Esophagus mucosa (tissue), 1 donor: ENCODE data around the gene REV1. TPM values are rescaled to one million over a fixed set of nuclear protein-coding genes. Genes with fewer than 3 reads are reported as not detected.
"Not testable (repeated sequence)": the region's sequence is repeated elsewhere in the genome, so short reads cannot be mapped to it uniquely, and the experiment has no call there.

Experiments used
- ATAC-seq: fragments of 200-7000 bp; cut with Tn5 transposase; one replicate; pipeline ENCODE4 v1.9.1; 2020
- total RNA-seq: library from RNA; stranded (reverse); gene quantifications from one replicate; pipeline ENCODE4 v1.2.4, GENCODE V29; 2023
- donor health status: DM: yes; HTN: yes; CAD: no.

Gene REV1
- total RNA-seq, 1 donor from 2014 or later, result 26.0 TPM

DNA sequence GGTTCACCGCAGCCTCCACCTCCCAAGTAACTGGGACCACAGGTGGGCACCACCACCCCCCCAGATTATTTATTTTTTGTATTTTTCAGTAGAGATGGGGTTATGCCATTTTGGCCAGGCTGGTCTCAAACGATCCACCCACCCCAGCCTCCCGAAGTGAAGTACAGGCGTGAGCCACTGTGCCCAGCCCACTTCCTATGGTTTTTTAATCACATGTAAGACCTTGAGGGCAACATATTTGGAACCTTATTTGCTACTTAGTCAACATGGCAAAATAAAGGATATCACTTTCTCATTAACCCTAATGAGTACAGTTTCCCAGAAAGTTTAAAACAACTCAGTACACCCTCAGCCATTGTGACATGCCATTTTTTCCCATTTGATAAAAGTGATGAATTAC is 88.0 kb downstream of the REV1 start:
- ATAC-seq, result no peak

- no peak for ATAC-seq
Observed at GRCh38 chr2:99399795-99400194, 90.0 kb downstream of the REV1 start.

DNA sequence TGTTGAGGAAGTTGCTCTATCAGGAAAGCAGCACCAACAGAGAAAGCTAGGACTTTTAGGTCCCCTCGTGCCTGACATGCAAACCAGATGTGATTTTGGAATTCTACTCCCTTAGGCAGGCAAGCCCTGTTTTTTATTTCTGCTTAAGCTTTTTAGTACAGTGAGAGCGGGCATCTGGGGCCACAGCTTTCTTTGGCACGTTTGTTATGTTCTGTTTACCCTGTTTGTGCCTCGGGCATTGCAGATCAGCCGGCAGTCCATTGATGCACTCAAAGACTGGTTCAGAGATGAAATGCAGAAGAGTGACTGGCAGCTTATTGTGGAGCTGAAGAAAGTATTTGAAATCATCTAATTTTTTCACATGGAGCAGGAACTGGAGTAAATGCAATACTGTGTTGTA is 90.8 kb downstream of the REV1 start:
- no peak for ATAC-seq

GRCh38 chr2:99398303-99398702 is 91.5 kb downstream of the REV1 start:
- no peak for ATAC-seq

GRCh38 chr2:99397266-99397920 is 92.4 kb downstream of the REV1 start:
- peak; percentile 33 for ATAC-seq

DNA sequence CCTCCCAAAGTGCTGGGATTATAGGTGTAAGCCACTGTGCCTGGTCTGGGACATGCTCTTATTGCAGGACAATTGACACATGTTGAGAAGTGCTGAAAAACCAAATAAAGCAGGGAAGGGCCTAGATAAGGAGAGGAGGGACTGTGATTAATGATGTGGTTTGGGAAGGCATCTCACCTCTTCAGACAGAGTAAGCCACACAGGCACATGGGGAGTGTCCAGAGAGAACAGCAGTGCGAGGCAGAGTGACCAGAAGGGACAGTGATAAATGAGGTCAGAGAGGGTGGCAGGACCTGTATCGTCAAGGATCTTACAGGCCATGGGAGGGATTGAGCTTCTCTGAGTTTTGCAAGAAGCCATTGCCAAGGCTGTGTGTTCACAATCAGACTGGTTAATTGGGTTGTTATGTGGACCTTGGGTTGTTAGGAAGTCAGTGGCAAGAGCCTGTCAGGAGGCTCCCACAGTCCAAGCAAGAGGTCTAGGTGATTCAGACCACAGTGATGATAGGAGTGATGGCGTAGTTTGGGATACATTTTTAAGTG is 94.2 kb downstream of the REV1 start:
- peak; percentile 11 for ATAC-seq

GRCh38 chr2:99389946-99390345 is 99.9 kb downstream of the REV1 start:
- ATAC-seq, result no peak

DNA sequence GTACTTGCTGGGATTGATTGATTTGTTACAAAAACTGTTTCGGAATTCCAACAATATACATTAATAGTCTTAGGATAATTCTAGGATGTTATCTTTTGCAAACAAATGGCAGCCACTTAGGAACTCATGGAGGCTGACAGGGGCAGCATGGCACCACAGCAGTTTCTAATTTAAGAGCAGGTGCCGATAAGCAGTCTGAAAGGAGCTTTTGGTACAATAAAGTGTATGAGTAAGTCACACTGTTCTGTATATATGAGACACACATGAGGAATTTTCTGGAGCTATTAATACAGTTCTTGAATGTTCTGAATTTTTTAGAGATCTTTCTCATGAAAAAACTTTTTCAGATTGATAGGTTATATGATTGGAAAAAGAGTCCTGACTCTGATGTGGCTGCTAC is 100.4 kb downstream of the REV1 start:
- no peak for ATAC-seq

GRCh38 chr2:99388892-99389291 is 100.9 kb downstream of the REV1 start:
- no peak for ATAC-seq

DNA sequence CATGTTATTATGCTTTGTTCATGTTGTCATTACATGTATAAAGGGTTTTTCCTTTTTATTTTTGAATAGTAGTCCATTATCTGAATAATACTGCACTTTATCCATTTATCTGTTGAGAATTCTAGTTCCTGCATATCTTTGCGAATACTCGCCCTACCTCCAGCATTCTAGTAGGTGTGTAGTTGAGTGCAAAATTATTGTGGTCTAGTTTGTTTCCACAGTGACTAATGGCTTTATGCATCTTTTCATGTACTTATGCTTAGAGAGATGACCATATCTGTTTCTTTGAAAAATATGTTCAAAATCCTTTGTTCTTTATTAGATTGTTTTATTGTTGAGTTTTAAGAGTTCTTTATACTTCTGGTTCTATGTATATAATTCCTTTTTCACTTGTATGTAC is 103.8 kb downstream of the REV1 start:
- no peak for ATAC-seq

DNA sequence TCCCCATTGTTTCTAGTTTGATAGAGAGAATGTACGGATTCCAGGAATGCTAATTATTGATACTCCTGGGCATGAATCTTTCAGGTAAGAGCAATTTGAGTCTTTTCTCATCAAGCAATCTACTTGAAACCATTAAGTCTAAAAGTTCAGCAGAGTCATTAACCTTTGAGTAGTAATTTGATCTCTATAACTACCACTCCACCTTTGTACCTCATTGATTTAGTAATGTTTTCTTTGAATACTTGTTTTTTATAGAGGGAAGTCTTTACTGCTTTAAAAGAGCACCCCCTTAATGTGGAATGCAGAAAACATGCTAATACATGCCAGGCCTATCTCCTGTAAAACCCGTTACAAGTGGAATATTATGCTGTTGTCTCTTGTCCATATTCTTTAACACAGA is 107.7 kb downstream of the REV1 start:
- ATAC-seq, result no peak

DNA sequence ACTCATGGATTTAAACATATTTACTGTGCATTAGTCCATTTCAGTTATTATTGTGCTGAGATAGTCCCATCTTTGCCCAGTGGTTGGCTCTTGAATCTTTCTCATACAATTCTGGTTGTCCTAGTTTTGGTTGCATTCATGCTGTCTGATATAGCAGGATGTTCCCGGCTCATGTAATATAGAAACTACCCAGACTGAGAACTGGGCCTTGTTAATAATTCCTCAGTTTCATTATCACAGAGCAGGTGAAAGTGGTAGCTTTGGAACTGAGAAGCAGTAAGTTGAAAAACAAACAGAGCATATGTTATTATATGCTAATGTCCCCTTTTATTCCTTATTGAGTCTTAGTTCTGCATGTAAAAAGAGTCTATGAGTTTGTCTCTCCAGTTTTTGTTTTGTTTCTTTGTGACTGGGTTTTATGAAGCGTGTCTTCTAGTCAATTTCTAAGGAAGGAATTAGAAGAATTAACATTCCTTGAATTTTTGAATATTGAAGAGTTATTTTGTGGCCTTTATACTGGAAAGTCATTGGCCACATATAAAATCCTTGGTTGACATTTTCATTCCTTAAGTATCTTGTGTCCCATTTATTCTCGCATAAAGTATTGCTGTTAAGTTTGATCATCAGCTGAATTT is 109.3 kb downstream of the REV1 start:
- ATAC-seq, result no peak

DNA sequence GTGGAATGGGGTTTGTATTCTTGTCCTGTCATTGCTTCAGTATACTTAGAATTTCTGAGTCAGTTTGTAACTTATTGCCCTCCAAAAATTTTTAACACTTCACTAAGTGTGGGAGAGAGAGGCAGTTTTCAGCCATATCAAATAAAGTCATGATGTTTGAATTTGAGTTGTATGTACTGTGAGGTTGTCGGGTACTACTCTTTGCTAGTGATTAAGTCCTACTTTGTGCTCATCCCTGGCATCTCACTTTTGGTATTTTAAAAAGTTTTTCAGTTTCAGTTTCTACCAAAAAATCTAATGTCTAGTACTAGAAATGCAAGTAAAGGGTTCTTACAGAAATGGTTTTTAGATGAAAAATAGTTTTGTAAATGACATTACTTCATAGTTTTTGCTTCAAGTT is 111.9 kb downstream of the REV1 start:
- ATAC-seq, result no peak

DNA sequence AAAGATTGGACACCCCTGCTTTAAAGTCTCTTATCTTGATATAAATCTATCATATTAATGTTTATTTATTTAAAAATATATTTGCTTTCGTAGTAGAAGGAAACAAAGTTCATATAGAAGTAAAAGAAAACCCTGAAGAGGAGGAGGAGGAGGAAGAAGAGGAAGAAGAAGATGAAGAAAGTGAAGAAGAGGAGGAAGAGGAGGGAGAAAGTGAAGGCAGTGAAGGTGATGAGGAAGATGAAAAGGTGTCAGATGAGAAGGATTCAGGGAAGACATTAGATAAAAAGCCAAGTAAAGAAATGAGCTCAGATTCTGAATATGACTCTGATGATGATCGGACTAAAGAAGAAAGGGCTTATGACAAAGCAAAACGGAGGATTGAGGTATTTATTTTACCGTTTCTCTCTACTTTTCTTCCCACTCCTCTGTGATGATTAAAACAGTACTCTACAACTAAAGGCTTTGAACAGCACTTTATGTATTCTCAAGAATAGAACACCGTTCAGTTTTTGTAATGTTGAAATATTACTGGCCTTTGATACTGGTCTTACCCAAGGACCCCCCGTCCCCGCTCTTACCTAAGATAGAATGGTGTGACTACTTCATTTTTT is 113.5 kb downstream of the REV1 start:
- no peak for ATAC-seq

DNA sequence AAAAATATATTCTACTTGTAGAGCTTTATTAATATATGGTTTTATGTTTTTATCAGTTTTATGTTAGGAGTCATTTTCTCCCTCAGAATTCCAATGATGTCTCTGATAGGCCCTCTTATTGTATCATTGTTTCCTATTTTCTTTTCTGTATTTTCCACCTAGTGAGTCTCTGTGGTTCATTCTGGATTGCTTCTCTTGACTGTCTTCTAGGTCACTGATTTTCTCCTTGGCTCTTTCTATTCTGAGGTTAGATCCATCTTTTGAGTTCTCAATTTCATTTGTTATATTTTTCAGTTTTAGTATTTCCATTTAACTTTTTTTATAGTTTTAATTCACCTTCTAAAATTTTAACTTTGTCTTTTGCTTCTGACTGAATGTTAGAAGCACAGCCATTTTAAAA is 115.1 kb downstream of the REV1 start:
- no peak for ATAC-seq

GRCh38 chr2:99373144-99373543 is 116.7 kb downstream of the REV1 start:
- no peak for ATAC-seq

DNA sequence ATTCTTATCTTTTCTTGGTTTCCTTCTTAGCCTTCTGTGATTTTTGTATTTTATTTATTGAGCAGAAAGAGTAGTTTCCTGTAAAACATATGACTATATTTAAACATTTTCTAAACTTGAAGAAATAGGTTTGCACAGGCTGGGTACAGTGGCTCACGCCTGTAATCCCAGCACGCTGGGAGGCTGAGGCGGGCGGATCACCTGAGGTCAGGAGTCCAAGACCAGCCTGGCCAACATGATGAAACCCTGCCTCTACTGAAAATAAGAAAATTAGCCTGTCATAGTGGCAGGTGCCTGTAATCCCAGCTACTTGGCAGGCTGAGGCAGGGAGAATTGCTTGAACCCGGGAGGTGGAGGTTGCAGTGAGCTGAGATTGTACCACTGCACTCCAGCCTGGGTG is 121.0 kb downstream of the REV1 start:
- not testable (repeated sequence) for ATAC-seq

- ATAC-seq, result no peak
Observed at GRCh38 chr2:99365661-99366060, 124.2 kb downstream of the REV1 start.

GRCh38 chr2:99356853-99357252 is 133.0 kb downstream of the REV1 start:
- ATAC-seq, result no peak

DNA sequence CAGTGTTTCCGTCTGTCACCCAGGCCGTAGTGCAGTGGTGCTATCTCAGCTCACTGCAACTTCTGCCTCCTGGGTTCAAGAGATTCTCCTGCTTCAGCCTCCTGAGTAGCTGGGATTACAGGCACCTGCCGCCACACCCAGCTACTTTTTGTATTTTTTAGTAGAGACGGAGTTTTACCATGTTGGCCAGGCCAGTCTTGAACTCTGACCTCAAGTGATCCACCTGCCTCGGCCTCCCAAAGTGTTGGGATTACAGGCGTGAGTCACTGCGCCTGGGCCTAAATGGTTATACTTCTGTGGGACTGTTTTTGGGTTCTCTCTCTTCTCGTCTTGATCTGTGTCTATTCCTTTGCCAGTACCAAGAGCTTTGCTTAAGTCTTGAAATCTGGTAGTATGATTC is 135.0 kb downstream of the REV1 start:
- not testable (repeated sequence) for ATAC-seq

- ATAC-seq, result no peak
Observed at GRCh38 chr2:99354070-99354469, 135.7 kb downstream of the REV1 start.
